Measurements from ENCODE around the gene TLE2. TPM values are rescaled to one million over a fixed set of nuclear protein-coding genes. Genes with fewer than 3 reads are reported as not detected.

TLE2 gene
- total RNA-seq, 1 experiment from 2014 or later, result 35.6 TPM

DNA sequence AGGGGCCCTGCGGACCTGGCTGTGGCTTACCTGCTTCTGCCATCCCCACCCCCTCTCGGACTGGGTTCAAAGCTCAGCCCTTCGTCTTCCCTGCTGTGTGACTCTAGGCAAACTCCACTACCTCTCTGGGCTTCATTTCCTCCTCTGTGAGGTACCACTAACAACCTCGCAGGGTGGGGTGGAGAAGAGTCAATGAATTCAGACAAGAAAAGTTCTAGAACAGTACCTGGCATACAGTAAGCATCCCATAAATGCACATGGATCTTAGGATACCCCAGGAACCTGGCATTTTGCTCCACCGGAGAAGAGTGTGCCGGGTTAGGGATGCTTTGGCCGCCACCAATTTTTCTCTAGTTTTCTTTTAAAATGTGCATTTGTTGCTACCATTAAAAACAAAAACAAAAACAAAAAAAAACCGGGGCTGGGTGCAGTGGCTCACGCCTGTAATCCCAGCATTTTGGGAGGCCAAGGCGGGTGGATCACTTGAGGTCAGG, 29.8 kb upstream of the TLE2 start:
- RAD21 ChIA-PET (ENCODE audit: low non-redundant PET in 1 of 2, low total read pairs in 2 of 2, uncharacterized antibody in 2 of 2, unreplicated experiment in 2 of 2), result no interaction called here
- no peak overlapping the region for H2AFZ ChIP-seq (ENCODE audit: low read depth, low read length, poor library complexity, severe bottlenecking)
- H3K27ac ChIP-seq (ENCODE audit: low read depth, low read length), result no peak overlapping the region
- peaks cover 41% of the 10 kb centered on the region for H3K79me2 ChIP-seq (ENCODE audit: insufficient read depth, low read length)
- no peaks in the 10 kb centered on the region for H3K9me2 ChIP-seq (ENCODE audit: insufficient read depth)
- H3K36me3 ChIP-seq (ENCODE audit: control insufficient read depth in 1 of 2, insufficient read depth in 2 of 2, low read length in 2 of 2), result peaks cover 17 to 21% of the 10 kb centered on the region in 2 experiments
- H3K9ac ChIP-seq (ENCODE audit: low read length), result no peak overlapping the region
- H3K27me3 ChIP-seq (ENCODE audit: insufficient read depth, low read length), result no peaks in the 10 kb centered on the region
- H3K4me1 ChIP-seq (ENCODE audit: control insufficient read depth in 1 of 2, insufficient read depth in 2 of 2, low read length in 2 of 2), result peaks cover 33 to 61% of the 10 kb centered on the region in 2 experiments
- H3K4me3 ChIP-seq (replicated peaks in 1 of 2; ENCODE audit: low read depth in 1 of 2, low read length in 2 of 2), result no peak overlapping the region
- H3K9me3 ChIP-seq (ENCODE audit: control insufficient read depth in 1 of 2, insufficient read depth in 1 of 2, low read depth in 1 of 2, low read length in 2 of 2), result no peaks in the 10 kb centered on the region
- DNase-seq (ENCODE audit: low read depth, low spot score), result no peak
- intact Hi-C loops (cut with micrococcal nuclease), result no loop called here
- H3K4me2 ChIP-seq (ENCODE audit: low read length), result no peak overlapping the region
- no TSS peak for BruUV-seq (replicated peaks)
- H4K20me1 ChIP-seq (ENCODE audit: insufficient read depth), result no peaks in the 10 kb centered on the region
- no peak for TF ChIP-seq SRF (IDR thresholded peaks at IDR 0.05; ENCODE audit: low read depth)
- TF ChIP-seq, protein P1, sequence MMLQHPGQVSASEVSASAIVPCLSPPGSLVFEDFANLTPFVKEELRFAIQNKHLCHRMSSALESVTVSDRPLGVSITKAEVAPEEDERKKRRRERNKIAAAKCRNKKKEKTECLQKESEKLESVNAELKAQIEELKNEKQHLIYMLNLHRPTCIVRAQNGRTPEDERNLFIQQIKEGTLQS (IDR thresholded peaks at IDR 0.05), result no peak
- TF ChIP-seq, protein P2, sequence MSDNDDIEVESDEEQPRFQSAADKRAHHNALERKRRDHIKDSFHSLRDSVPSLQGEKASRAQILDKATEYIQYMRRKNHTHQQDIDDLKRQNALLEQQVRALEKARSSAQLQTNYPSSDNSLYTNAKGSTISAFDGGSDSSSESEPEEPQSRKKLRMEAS (IDR thresholded peaks at IDR 0.05), result no peak
- TF ChIP-seq SP1 (IDR thresholded peaks at IDR 0.05; ENCODE audit: low read depth), result no peak
- TF ChIP-seq EZH2 (IDR thresholded peaks at IDR 0.05), result no peak
- no peak for TF ChIP-seq POLR2AphosphoS5 (IDR thresholded peaks at IDR 0.05; ENCODE audit: low read depth, low read length)
- TF ChIP-seq, protein P3, sequence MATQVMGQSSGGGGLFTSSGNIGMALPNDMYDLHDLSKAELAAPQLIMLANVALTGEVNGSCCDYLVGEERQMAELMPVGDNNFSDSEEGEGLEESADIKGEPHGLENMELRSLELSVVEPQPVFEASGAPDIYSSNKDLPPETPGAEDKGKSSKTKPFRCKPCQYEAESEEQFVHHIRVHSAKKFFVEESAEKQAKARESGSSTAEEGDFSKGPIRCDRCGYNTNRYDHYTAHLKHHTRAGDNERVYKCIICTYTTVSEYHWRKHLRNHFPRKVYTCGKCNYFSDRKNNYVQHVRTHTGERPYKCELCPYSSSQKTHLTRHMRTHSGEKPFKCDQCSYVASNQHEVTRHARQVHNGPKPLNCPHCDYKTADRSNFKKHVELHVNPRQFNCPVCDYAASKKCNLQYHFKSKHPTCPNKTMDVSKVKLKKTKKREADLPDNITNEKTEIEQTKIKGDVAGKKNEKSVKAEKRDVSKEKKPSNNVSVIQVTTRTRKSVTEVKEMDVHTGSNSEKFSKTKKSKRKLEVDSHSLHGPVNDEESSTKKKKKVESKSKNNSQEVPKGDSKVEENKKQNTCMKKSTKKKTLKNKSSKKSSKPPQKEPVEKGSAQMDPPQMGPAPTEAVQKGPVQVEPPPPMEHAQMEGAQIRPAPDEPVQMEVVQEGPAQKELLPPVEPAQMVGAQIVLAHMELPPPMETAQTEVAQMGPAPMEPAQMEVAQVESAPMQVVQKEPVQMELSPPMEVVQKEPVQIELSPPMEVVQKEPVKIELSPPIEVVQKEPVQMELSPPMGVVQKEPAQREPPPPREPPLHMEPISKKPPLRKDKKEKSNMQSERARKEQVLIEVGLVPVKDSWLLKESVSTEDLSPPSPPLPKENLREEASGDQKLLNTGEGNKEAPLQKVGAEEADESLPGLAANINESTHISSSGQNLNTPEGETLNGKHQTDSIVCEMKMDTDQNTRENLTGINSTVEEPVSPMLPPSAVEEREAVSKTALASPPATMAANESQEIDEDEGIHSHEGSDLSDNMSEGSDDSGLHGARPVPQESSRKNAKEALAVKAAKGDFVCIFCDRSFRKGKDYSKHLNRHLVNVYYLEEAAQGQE (IDR thresholded peaks at IDR 0.05; ENCODE audit: low read depth), result no peak
- no peak for TF ChIP-seq TCF7L2 (IDR thresholded peaks at IDR 0.05; ENCODE audit: borderline replicate concordance, extremely low read depth, insufficient read depth, insufficient read length)
- no peak for TF ChIP-seq YY1 (IDR thresholded peaks at IDR 0.05; ENCODE audit: extremely low read depth, insufficient replicate concordance, low read depth, low read length)
- TF ChIP-seq EZH2phosphoT487 (IDR thresholded peaks at IDR 0.05; ENCODE audit: borderline replicate concordance), result no peak
- TF ChIP-seq CBX3 (IDR thresholded peaks at IDR 0.05; ENCODE audit: low read depth), result no peak
- no peak for TF ChIP-seq ZFX (IDR thresholded peaks at IDR 0.05)
- TF ChIP-seq, protein P4, sequence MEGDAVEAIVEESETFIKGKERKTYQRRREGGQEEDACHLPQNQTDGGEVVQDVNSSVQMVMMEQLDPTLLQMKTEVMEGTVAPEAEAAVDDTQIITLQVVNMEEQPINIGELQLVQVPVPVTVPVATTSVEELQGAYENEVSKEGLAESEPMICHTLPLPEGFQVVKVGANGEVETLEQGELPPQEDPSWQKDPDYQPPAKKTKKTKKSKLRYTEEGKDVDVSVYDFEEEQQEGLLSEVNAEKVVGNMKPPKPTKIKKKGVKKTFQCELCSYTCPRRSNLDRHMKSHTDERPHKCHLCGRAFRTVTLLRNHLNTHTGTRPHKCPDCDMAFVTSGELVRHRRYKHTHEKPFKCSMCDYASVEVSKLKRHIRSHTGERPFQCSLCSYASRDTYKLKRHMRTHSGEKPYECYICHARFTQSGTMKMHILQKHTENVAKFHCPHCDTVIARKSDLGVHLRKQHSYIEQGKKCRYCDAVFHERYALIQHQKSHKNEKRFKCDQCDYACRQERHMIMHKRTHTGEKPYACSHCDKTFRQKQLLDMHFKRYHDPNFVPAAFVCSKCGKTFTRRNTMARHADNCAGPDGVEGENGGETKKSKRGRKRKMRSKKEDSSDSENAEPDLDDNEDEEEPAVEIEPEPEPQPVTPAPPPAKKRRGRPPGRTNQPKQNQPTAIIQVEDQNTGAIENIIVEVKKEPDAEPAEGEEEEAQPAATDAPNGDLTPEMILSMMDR (IDR thresholded peaks at IDR 0.05 in 2 of 3, conservative IDR thresholded peaks at IDR 0.05 in 1 of 3; ENCODE audit: borderline replicate concordance in 1 of 3, insufficient read depth in 1 of 3, low read depth in 2 of 3, low read length in 2 of 3), result no peak
- no peak for TF ChIP-seq ELF1 (IDR thresholded peaks at IDR 0.05; ENCODE audit: borderline replicate concordance, low read depth)
- TF ChIP-seq ZNF274 (IDR thresholded peaks at IDR 0.05; ENCODE audit: low read depth, low read length), result no peak
- no peak for ATAC-seq
- CTCF ChIA-PET, result interaction anchor here (1.3 kb wide), 1 partner anchor 17 kb away, joined by 3 read pairs; no protein-coding TSS in a partner anchor
- POLR2A ChIA-PET, result interaction anchor here (1.1 kb wide), 1 partner anchor 23 kb away, joined by 4 read pairs; no protein-coding TSS in a partner anchor

All from HCT116 (cell line).